ENCODE data around the gene ELP2.
"Not testable (repeated sequence)": the region's sequence is repeated elsewhere in the genome, so short reads cannot be mapped to it uniquely, and the experiment has no call there.

ELP2 gene

GRCh38 chr18:36129300-36130038 lies at the start of gene ELP2, which contains the start of gene SLC39A6:
Gene ELP2 (plus strand): TSS chr18:36129899. CDS start chr18:36129934, 35 bp downstream.
Gene SLC39A6 (minus strand): TSS chr18:36129340. CDS start chr18:36127007, 2,333 bp downstream.
- DNase-seq (ENCODE audit: low spot score) = peak; percentile 97

- not testable (repeated sequence) for DNase-seq (ENCODE audit: low spot score)
Measured at GRCh38 chr18:36081118-36081517, 48.6 kb upstream of the ELP2 start.

GRCh38 chr18:36083729-36084128 lies 46.0 kb upstream of the ELP2 start:
- no peak for DNase-seq (ENCODE audit: low spot score)

GRCh38 chr18:36085195-36085594 lies 44.5 kb upstream of the ELP2 start:
- DNase-seq (ENCODE audit: low spot score) = no peak

GRCh38 chr18:36086186-36086585 lies 43.5 kb upstream of the ELP2 start:
- no peak for DNase-seq (ENCODE audit: low spot score)

- no peak for DNase-seq (ENCODE audit: low spot score)
Measured at GRCh38 chr18:36088256-36088655, 41.4 kb upstream of the ELP2 start.

GRCh38 chr18:36089001-36089400 lies 40.7 kb upstream of the ELP2 start:
- DNase-seq (ENCODE audit: low spot score) = no peak

- not testable (repeated sequence) for DNase-seq (ENCODE audit: low spot score)
Measured at GRCh38 chr18:36092116-36092515, 37.6 kb upstream of the ELP2 start.

GRCh38 chr18:36094431-36094830 lies 35.3 kb upstream of the ELP2 start:
- no peak for DNase-seq (ENCODE audit: low spot score)

GRCh38 chr18:36095936-36096519 lies 33.7 kb upstream of the ELP2 start:
- DNase-seq (ENCODE audit: low spot score) = peak; percentile 52

- no peak for DNase-seq (ENCODE audit: low spot score)
Measured at GRCh38 chr18:36096955-36097354, 32.7 kb upstream of the ELP2 start.

- DNase-seq (ENCODE audit: low spot score) = no peak
Measured at GRCh38 chr18:36099311-36099710, 30.4 kb upstream of the ELP2 start.

- no peak for DNase-seq (ENCODE audit: low spot score)
Measured at GRCh38 chr18:36101943-36102342, 27.8 kb upstream of the ELP2 start.

- no peak for DNase-seq (ENCODE audit: low spot score)
Measured at GRCh38 chr18:36104749-36105148, 24.9 kb upstream of the ELP2 start.

- no peak for DNase-seq (ENCODE audit: low spot score)
Measured at GRCh38 chr18:36107477-36107876, 22.2 kb upstream of the ELP2 start.

GRCh38 chr18:36108196-36108595 lies 21.5 kb upstream of the ELP2 start:
- DNase-seq (ENCODE audit: low spot score) = no peak

GRCh38 chr18:36108601-36109000 lies 21.1 kb upstream of the ELP2 start:
- DNase-seq (ENCODE audit: low spot score) = no peak

- DNase-seq (ENCODE audit: low spot score) = no peak
Measured at GRCh38 chr18:36109737-36110136, 20.0 kb upstream of the ELP2 start.

- no peak for DNase-seq (ENCODE audit: low spot score)
Measured at GRCh38 chr18:36112302-36112701, 17.4 kb upstream of the ELP2 start.

- no peak for DNase-seq (ENCODE audit: low spot score)
Measured at GRCh38 chr18:36114251-36114650, 15.4 kb upstream of the ELP2 start.

GRCh38 chr18:36114738-36115137 lies 15.0 kb upstream of the ELP2 start:
- no peak for DNase-seq (ENCODE audit: low spot score)

GRCh38 chr18:36116771-36117170 lies 12.9 kb upstream of the ELP2 start:
- DNase-seq (ENCODE audit: low spot score) = not testable (repeated sequence)

GRCh38 chr18:36120297-36120696 lies 9.4 kb upstream of the ELP2 start:
- DNase-seq (ENCODE audit: low spot score) = no peak

GRCh38 chr18:36124841-36125240 lies 4.9 kb upstream of the ELP2 start:
- DNase-seq (ENCODE audit: low spot score) = no peak
